Nephron (organoid): ENCODE results near the gene PNMT.

ENCODE experiments used
- H3K27ac Mint-ChIP-seq, 3 experiments: 2 replicates each; pipeline ENCODE4 v1.8.0; 2020; ENCODE audit warnings: mixed read lengths in 3 of 3, mild to moderate bottlenecking in 2 of 3, moderate library complexity in 1 of 3
- H3K27me3 Mint-ChIP-seq: 2 replicates; pipeline ENCODE4 v1.8.0; 2021; ENCODE audit warnings: low read depth, mild to moderate bottlenecking, moderate library complexity, mixed read lengths
- H3K36me3 Mint-ChIP-seq: 2 replicates; pipeline ENCODE4 v1.8.0; 2020; ENCODE audit warnings: low read depth, mixed read lengths
- H3K4me1 Mint-ChIP-seq: 2 replicates; pipeline ENCODE4 v1.8.0; 2020; ENCODE audit warnings: mixed read lengths
- H3K4me3 Mint-ChIP-seq, 3 experiments: 2 replicates each; pipeline ENCODE4 v1.8.0; 2020; ENCODE audit warnings: mild to moderate bottlenecking in 3 of 3, mixed read lengths in 3 of 3, moderate library complexity in 2 of 3
- H3K9me3 Mint-ChIP-seq: 2 replicates; pipeline ENCODE4 v1.8.0; 2020; ENCODE audit warnings: mixed read lengths
- TF ChIP-seq, protein P1 (sequence below), 3 experiments: fragments of 200-600 bp; sonication (generic); IDR thresholded peaks; one replicate each; pipeline ENCODE4 v1.5.0; 2021; ENCODE audit warnings: antibody characterized with exemption in 3 of 3; ENCODE audit not compliant: unreplicated experiment in 3 of 3

The PNMT gene

DNA sequence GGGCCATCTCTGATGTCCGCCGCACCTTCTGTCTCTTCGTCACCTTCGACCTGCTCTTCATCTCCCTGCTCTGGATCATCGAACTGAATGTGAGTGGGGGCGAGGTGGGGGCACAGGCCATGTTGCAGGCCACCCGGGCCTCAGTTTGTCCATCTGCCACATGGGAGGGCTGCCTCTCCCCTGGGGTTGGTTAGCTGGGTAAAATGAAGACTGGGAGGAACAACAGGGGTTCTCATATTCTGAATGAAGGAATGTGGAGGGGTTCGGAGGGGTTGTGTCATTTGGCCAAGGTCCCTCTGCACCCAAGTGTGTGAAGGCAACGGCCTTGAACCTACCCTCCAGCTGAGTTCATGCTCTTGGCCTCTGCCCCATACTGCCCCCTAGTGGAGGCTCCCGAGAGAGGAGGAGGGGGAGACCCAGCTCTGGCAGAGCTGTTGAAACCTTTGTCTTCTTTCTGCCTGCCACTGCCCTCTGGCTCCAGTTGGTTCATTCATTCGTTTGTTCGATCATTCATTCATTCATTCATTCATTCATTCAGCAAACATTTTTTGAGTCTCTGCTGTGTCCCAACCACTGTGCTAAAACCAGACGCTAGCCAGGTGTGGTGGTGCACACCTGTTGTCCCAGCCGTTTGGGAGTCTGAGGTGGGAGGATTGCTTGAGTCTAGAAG is 14.5 kb upstream of the PNMT start:
- TF ChIP-seq, protein P1, sequence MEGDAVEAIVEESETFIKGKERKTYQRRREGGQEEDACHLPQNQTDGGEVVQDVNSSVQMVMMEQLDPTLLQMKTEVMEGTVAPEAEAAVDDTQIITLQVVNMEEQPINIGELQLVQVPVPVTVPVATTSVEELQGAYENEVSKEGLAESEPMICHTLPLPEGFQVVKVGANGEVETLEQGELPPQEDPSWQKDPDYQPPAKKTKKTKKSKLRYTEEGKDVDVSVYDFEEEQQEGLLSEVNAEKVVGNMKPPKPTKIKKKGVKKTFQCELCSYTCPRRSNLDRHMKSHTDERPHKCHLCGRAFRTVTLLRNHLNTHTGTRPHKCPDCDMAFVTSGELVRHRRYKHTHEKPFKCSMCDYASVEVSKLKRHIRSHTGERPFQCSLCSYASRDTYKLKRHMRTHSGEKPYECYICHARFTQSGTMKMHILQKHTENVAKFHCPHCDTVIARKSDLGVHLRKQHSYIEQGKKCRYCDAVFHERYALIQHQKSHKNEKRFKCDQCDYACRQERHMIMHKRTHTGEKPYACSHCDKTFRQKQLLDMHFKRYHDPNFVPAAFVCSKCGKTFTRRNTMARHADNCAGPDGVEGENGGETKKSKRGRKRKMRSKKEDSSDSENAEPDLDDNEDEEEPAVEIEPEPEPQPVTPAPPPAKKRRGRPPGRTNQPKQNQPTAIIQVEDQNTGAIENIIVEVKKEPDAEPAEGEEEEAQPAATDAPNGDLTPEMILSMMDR (IDR thresholded peaks at IDR 0.05; ENCODE audit: unreplicated experiment in 3 of 3): peak; percentile 62 to 66 (median 66)

DNA sequence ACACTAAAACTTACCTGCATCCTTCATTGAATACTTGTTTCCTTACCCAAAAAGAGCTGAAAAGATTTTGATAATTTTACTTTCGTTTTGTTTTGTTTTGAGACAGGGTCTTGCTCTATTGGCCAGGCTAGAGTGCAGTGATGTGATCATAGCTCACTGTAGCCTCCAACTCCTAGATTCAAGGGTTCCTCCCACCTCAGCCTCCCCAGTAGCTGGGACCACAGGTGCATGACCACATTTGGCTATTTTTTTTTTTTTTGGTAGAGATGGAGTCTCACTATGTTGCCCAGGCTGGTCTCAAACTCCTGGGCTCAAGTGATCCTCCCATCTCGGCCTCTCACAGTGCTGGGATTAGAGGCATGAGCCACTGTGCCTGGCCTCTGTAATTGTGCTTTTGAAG is 13.1 kb upstream of the PNMT start:
- Mint-ChIP-seq H3K36me3 (peaks cover 10% of the 10 kb centered on the region), H3K9me3 (no peaks in the 10 kb centered on the region), H3K27me3 (no peaks in the 10 kb centered on the region), H3K4me3 (no peak overlapping the region), H3K27ac (no peak overlapping the region), H3K4me1 (peaks cover 27% of the 10 kb centered on the region)
- TF ChIP-seq, protein P1 (IDR thresholded peaks at IDR 0.05; ENCODE audit: unreplicated experiment in 3 of 3): no peak

More for the DNA sequence above, 14.5 kb upstream of the PNMT start:
- H3K27me3 Mint-ChIP-seq: no peaks in the 10 kb centered on the region
- peak overlapping the region in 1 of 3 experiments; percentile 77 for H3K27ac Mint-ChIP-seq
- H3K9me3 Mint-ChIP-seq: no peaks in the 10 kb centered on the region
- H3K4me1 Mint-ChIP-seq: peaks cover 34% of the 10 kb centered on the region
- no peak overlapping the region for H3K4me3 Mint-ChIP-seq
- peaks cover 15% of the 10 kb centered on the region for H3K36me3 Mint-ChIP-seq

DNA sequence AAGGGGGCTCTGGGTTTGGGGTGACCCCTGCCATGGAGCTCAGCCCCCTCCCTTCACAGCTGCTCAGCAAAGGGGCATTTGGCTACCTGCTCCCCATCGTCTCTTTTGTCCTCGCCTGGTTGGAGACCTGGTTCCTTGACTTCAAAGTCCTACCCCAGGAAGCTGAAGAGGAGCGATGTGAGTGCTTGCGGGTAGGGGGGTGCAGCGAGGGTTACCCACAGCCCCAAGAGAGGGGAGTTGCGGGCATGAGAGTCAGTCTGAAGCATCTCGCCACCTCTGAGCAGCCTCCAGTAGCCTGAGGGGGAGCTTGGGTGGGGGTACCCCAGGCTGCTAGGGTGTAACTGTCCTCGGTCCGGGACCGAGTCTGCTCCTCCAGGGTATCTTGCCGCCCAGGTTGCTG is 9.9 kb upstream of the PNMT start:
- TF ChIP-seq, protein P1 (IDR thresholded peaks at IDR 0.05; ENCODE audit: unreplicated experiment in 3 of 3): no peak
- H3K27me3 Mint-ChIP-seq: no peaks in the 10 kb centered on the region
- peaks cover 24% of the 10 kb centered on the region for H3K4me1 Mint-ChIP-seq
- peaks cover 18% of the 10 kb centered on the region for H3K36me3 Mint-ChIP-seq
- no peak overlapping the region for H3K27ac Mint-ChIP-seq
- H3K4me3 Mint-ChIP-seq: no peak overlapping the region
- no peaks in the 10 kb centered on the region for H3K9me3 Mint-ChIP-seq

DNA sequence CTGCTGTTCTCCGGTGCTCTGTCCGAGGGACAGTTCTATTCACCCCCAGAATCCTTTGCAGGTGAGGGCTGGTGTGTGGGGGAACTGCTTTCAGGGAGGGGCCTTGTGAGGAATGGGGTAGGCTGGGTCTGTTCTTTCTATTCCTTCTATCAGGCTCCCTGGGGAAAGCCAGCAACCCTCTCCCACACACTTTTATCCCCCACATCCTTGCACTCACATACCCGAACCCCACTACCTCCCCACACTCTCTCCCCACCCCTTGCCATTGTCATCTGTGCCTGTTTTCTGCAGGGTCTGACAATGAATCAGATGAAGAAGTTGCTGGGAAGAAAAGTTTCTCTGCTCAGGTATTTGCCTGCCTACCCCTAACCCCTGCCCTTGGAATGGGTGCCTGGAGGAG is 9.5 kb upstream of the PNMT start:
- TF ChIP-seq, protein P1 (IDR thresholded peaks at IDR 0.05; ENCODE audit: unreplicated experiment in 3 of 3): no peak
- Mint-ChIP-seq H3K4me3 (no peak overlapping the region), H3K27ac (no peak overlapping the region), H3K9me3 (no peaks in the 10 kb centered on the region), H3K36me3 (peaks cover 18% of the 10 kb centered on the region), H3K27me3 (no peaks in the 10 kb centered on the region), H3K4me1 (peaks cover 21% of the 10 kb centered on the region)

DNA sequence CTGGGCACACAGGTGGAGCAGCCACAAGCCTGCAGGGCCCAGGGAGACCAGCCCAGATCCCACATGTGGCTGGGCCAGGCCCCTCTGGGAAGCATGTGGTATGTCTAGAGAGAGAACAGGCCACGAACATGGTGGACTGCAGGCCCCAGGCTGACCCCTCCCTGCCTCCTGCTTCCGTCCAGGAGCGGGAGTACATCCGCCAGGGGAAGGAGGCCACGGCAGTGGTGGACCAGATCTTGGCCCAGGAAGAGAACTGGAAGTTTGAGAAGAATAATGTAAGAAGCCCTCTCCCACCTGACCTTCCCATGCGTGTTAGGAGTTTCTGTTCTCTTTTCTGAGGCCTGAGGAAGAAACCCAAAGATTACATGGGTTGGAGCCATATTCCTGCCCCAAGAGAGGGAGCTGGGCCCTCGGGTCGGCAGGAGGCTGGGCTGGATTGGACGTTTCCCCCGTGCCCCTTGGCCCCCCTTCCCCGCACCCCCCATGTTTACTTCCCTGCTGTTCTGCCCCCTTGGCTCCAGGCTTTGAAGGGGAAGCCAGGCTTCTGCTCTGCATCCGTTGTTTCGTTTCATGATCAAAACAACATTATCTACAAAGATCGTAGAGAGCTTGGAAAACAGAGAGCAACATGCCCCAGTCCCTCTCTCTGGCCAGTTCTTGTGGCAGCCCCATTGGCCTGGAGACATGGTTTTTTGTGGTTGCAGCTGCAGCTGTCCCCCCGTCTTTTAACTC is 8.8 kb upstream of the PNMT start:
- Mint-ChIP-seq H3K27ac (no peak overlapping the region), H3K27me3 (peaks cover 4% of the 10 kb centered on the region), H3K36me3 (peaks cover 18% of the 10 kb centered on the region), H3K9me3 (no peaks in the 10 kb centered on the region), H3K4me3 (no peak overlapping the region), H3K4me1 (peaks cover 16% of the 10 kb centered on the region)
- TF ChIP-seq, protein P1 (IDR thresholded peaks at IDR 0.05; ENCODE audit: unreplicated experiment in 3 of 3): no peak

DNA sequence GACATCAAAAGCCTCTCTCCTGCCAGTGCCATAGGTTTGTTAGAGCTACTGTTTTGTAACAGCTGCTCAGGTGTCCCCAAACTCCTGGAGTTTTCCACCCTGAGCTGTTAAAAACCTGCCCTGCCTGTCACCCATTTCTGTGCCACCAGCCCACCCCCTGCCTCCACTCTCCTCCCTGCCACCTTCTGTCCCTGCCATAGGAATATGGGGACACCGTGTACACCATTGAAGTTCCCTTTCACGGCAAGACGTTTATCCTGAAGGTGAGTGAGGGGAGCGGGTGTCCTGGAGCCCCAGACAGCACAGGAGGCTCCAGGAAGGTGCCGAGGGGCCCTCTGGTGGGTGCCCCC is 8.3 kb upstream of the PNMT start:
- Mint-ChIP-seq H3K9me3 (no peaks in the 10 kb centered on the region), H3K36me3 (peaks cover 18% of the 10 kb centered on the region), H3K4me1 (peaks cover 16% of the 10 kb centered on the region)

More for the DNA sequence above, 8.3 kb upstream of the PNMT start:
- H3K4me3 Mint-ChIP-seq: no peak overlapping the region
- no peak overlapping the region for H3K27ac Mint-ChIP-seq
- peaks cover 4% of the 10 kb centered on the region for H3K27me3 Mint-ChIP-seq
- TF ChIP-seq, protein P1 (IDR thresholded peaks at IDR 0.05; ENCODE audit: unreplicated experiment in 3 of 3): no peak
